Esophagus squamous epithelium (tissue), 5 donors: ENCODE results near the gene AFDN. TPM values are rescaled to one million over a fixed set of nuclear protein-coding genes. Genes with fewer than 3 reads are reported as not detected.

ENCODE experiments used
- DNase-seq: peaks from one replicate; lab custom pipeline; 2025; lab: John Stamatoyannopoulos, UW
- H3K27ac ChIP-seq, 4 donors: fragments of 200-600 bp; sonication (generic); one replicate each; pipeline ENCODE4 v1.5.1; 2016 to 2019; ENCODE audit warnings: mild to moderate bottlenecking in 1 of 4
- H3K27me3 ChIP-seq, 4 donors: fragments of 200-600 bp; sonication (generic); 1 replicate in 3 of 4; 2 replicates in 1 of 4; pipeline versions ENCODE4 v1.5.1 to v1.6.0; 2017 to 2021; ENCODE audit warnings: antibody characterized with exemption in 1 of 4
- H3K36me3 ChIP-seq, 3 donors: fragments of 200-600 bp; sonication (generic); one replicate each; pipeline ENCODE4 v1.5.1; 2016 to 2019
- H3K4me1 ChIP-seq, 3 donors: fragments of 200-600 bp; sonication (generic); one replicate each; pipeline ENCODE4 v1.5.1; 2017 to 2019
- H3K4me3 ChIP-seq, 4 donors: fragments of 200-600 bp; sonication (generic); 1 replicate in 3 of 4; 2 replicates in 1 of 4; pipeline ENCODE4 v1.5.1; 2016 to 2019; ENCODE audit warnings: mild to moderate bottlenecking in 2 of 4, moderate library complexity in 1 of 4
- H3K9me3 ChIP-seq, 3 donors: fragments of 200-600 bp; sonication (generic); one replicate each; pipeline ENCODE4 v1.5.1; 2016 to 2019
- CTCF ChIP-seq, 6 experiments: fragments of 450-650 bp in 4 of 6; fragments of 200-600 bp in 2 of 6; sonication (generic) in 2 of 6; IDR thresholded peaks; one replicate each; pipeline ENCODE4 v1.5.1; 2016 to 2019; ENCODE audit warnings: antibody characterized with exemption in 6 of 6, mild to moderate bottlenecking in 4 of 6, moderate library complexity in 4 of 6
- POLR2A ChIP-seq, 4 donors: fragments of 450-650 bp; IDR thresholded peaks; one replicate each; pipeline ENCODE4 v1.6.1; 2017; ENCODE audit warnings: antibody characterized with exemption in 4 of 4, mild to moderate bottlenecking in 4 of 4, moderate library complexity in 3 of 4
- WGBS, 2 donors: methylation state at CpG; one replicate each; pipeline ENCODE4 v1.1.5; 2018; 5-methylcytosine and 5-hydroxymethylcytosine counted together
- intact Hi-C: fragments of 100-400 bp; cut with DNase I; formaldehyde crosslinking; loops from one replicate; pipeline ENCODE4 v1.15.0; 2022
- total RNA-seq, 4 donors: library from RNA; depleted of rRNA; stranded (reverse); fragments of >200 nt; gene quantifications; one replicate each; pipeline ENCODE4 v1.1.0, GENCODE V29; 2016
- donor health status: DM: yes; HTN: yes; CAD: no.

The AFDN gene
- total RNA-seq, 4 donors from 2014 or later: 93.8 to 250 (median 204) TPM

- DNase-seq: no peak
- no peaks in the 10 kb centered on the region for H3K27me3 ChIP-seq
- peaks cover 0 to 10% (median 0%) of the 10 kb centered on the region in 3 donors for H3K36me3 ChIP-seq
- no peak overlapping the region for H3K4me3 ChIP-seq
- no peak overlapping the region for H3K27ac ChIP-seq
- H3K4me1 ChIP-seq: peaks cover 3 to 38% (median 4%) of the 10 kb centered on the region in 3 donors
- intact Hi-C loops: no loop called here
- no peak for TF ChIP-seq CTCF (IDR thresholded peaks at IDR 0.05)
- TF ChIP-seq POLR2A (IDR thresholded peaks at IDR 0.05): no peak
- 77% methylated on average over 4 of the region's 4 CpGs for WGBS, 2 donors
- no peaks in the 10 kb centered on the region for H3K9me3 ChIP-seq
Observed at GRCh38 chr6:167860550-167861226, 34.0 kb downstream of the AFDN start.

GRCh38 chr6:167861424-167861823 is 34.7 kb downstream of the AFDN start:
- intact Hi-C loops: no loop called here
- peaks cover 3 to 30% (median 4%) of the 10 kb centered on the region in 3 donors for H3K4me1 ChIP-seq

GRCh38 chr6:167863897-167864296 is 37.2 kb downstream of the AFDN start:
- Histone ChIP-seq H3K4me1 (peaks cover 0 to 11% (median 0%) of the 10 kb centered on the region in 3 donors), H3K4me3 (no peak overlapping the region), H3K36me3 (peaks cover 0 to 39% (median 0%) of the 10 kb centered on the region in 3 donors), H3K27ac (no peak overlapping the region), H3K27me3 (no peaks in the 10 kb centered on the region), H3K9me3 (no peaks in the 10 kb centered on the region)
- 94 to 98% methylated on average over 4 of the region's 4 CpGs for WGBS, 2 donors
- intact Hi-C loops: no loop called here
- TF ChIP-seq POLR2A (IDR thresholded peaks at IDR 0.05): no peak
- no peak for TF ChIP-seq CTCF (IDR thresholded peaks at IDR 0.05)
- DNase-seq: no peak

More at GRCh38 chr6:167861424-167861823, 34.7 kb downstream of the AFDN start:
- Histone ChIP-seq H3K36me3 (peaks cover 0 to 14% (median 0%) of the 10 kb centered on the region in 3 donors), H3K4me3 (no peak overlapping the region), H3K9me3 (no peaks in the 10 kb centered on the region), H3K27me3 (no peaks in the 10 kb centered on the region), H3K27ac (no peak overlapping the region)
- no peak for DNase-seq
- TF ChIP-seq CTCF (IDR thresholded peaks at IDR 0.05) (no peak), POLR2A (IDR thresholded peaks at IDR 0.05) (no peak)

GRCh38 chr6:167866642-167867041 is 39.9 kb downstream of the AFDN start:
- TF ChIP-seq CTCF (IDR thresholded peaks at IDR 0.05) (no peak), POLR2A (IDR thresholded peaks at IDR 0.05) (no peak)
- Histone ChIP-seq H3K9me3 (no peaks in the 10 kb centered on the region), H3K4me3 (no peak overlapping the region), H3K27ac (no peak overlapping the region), H3K4me1 (no peaks in the 10 kb centered on the region), H3K27me3 (no peaks in the 10 kb centered on the region), H3K36me3 (peaks cover 0 to 67% (median 0%) of the 10 kb centered on the region in 3 donors)
- WGBS, 2 donors: 76 to 81% methylated on average over 8 of the region's 8 CpGs
- intact Hi-C loops: no loop called here
- no peak for DNase-seq

- DNase-seq: no peak
- H3K27me3 ChIP-seq: no peaks in the 10 kb centered on the region
- no peaks in the 10 kb centered on the region for H3K4me1 ChIP-seq
- 76 to 80% methylated on average over 3 of the region's 3 CpGs for WGBS, 2 donors
- TF ChIP-seq POLR2A (IDR thresholded peaks at IDR 0.05) (no peak), CTCF (IDR thresholded peaks at IDR 0.05) (no peak)
- no peak overlapping the region for H3K4me3 ChIP-seq
- no peak overlapping the region for H3K27ac ChIP-seq
- H3K36me3 ChIP-seq: peaks cover 0 to 92% (median 0%) of the 10 kb centered on the region in 3 donors
- no peaks in the 10 kb centered on the region for H3K9me3 ChIP-seq
- intact Hi-C loops: no loop called here
Observed at GRCh38 chr6:167870321-167870720, 43.6 kb downstream of the AFDN start.
